ENCODE data around the gene MEI1.

Gene MEI1

DNA sequence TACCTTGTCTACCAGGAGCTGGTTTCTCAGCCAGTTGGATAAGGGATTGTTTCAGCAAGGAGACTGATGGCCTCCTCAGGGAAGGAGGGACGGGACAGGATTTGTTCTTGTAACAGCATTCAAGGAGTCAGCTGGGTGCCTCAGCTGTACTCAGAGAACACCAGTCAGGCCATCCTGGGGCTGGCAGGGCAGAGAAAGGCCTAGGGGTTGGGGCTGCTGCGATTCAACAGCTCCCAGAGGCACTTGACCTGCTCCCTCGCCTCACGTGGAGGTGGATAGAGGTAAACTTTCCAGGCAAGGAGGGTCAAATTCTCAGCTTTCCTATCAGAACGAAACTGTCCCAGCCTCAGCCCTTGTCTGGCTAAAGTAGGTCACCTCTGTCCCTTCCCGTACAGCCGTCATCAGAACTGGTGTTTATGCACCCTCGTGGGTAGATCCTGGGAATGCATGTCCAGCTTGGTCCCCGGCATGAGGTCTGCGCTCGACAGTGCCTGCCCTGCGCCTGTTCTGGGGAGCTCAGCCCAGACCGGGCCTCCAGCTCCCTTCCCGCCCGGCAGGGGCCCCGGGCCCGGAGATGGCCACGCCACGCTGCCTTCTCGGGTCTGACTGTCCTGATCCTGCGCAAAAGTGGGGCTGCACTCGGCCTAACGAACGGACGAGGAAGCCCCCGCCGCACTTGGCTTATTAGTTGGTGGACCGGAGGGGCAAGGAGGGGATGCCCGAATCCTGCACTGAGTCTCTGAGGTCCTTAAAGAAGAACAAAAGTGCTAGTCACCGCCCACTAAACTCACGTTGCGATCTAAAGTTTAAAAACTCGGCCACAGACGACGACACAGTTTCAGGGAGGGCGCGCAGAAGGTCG, 100.4 kb downstream of the MEI1 start:
- DNase-seq: no peak

DNA sequence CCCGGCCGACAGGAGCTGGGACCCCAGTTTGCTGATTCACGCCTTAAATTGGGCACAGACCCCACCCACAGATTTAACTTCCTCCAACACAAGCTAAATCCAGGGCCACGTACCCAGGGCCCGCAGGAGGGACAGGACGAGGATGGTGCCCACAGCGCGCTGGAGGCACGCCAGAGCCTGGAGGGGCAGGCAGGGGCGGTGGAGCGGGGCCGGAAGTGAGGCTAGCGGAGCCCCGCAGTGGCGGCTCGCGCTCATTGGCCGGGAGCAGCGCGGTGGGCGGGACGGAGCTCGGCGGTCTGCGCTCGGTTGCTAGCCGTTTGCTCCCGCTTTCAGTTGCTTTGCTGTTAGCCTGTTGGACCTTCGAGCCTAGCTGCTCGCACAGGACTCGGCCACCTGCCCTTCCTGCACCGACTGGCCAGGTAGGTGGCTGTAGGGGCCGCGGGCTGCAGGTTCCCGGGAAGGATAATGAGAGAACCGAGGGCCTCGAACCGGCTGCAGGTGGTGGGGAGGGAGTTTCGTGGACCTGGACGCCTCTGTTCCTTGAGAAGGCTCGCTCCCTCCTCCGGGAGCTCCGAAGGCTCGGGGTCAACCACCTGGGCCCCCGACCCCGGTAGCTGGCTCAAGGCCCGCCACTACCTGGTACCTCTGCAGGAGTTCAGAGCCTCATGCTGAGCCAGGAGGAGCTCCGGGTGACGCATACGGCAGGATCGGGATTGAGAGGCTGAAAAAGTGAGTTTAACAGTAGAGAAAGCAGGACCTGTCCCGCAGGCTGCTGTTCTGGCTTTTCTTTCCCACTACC, 101.2 kb downstream of the MEI1 start, which contains the start of gene CCDC134:
Gene CCDC134 (plus strand): TSS at position 332 of the 799 bp plus-strand sequence. CDS start 8,212 bp downstream, outside the sequence.
- peak; percentile 23 for DNase-seq

DNA sequence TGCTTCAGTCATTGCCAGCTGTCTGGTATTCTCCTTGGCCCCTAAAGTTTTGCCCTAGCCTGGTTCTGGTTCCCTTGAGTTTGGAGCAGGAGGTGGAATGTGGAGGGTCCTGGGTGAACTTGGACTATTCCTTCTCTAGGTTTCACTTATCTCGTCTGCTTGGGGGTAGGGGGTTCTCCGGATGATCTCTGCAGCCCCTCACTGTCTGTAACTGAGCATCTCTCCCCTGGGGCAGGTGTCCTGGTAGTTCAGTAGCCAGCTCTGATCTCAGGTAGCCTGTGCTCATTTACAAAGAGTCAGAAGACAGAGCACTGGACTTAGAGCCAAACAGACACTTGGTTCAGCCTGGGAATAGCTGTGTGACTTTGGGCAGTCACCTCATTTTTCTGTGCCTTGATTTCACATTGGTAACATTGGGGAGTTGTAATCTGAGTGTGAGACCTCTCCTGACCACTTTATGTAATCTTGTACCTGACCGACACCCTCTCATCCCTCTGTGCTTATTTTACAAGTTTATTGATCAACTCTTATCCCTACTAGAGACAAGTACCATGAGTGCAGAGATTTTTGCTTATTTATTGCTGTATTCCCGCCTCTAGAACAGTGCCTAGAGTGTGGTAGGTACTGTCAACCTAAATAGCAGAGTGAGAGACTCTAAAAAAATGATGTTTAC, 102.0 kb downstream of the MEI1 start:
- DNase-seq: no peak

DNA sequence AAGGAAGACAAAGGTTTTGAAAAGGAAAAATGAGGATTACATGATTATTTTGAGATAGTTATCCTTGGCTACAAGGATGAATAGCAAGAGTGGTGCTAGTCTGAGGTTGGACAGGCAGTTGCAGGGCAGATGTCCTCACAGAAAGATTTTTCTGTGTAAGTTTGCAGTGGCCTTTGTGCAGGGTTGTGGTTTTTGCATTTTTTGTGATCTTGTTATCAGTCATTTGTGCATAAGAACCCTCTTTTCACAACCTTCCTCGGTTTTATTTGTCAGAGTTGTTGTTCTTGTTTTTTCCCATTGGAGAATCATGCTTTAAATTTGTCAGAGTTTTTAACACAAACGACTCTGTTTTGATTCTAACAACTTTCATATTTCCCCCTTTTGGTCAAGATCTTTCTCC, 102.6 kb downstream of the MEI1 start:
- no peak for DNase-seq

DNA sequence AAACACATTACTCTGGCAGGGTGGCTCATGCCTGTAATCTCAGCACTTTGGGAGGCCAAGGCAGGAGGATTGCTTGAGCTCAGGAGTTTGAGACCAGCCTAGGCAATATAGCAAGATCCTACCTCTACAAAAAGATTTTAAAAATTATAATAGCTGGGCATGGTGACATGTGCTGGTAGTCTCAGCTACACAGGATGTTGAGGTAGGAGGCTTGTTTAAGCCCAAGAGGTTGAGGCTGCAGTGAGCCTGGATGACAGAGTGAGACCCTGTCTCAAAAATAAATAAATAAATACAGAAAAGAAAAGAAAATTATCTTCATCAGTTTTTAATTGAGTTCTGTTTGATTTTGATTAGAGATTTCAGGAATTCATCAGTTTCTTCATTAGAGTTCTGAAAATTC, 106.3 kb downstream of the MEI1 start:
- no peak for DNase-seq

DNA sequence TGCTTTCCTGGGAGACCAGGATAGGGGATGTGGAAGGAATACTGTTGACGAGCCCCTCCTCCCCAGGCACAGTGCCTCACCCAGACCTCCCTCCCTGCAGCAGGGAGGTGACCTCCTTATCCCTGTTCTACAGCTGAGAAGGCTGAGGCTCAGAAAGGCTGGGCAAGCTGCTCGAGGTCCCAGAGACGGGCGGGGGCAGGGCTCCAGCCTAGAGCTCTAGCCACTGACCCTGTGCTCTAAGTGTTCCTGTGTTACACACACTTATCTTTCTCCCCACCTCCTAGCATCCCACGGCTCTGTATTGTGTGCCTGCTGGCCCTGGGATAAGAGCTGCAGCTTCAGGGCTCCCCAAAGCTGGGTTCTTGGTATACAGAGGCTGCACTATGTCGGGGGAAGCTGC, 109.1 kb downstream of the MEI1 start:
- no peak for DNase-seq

DNA sequence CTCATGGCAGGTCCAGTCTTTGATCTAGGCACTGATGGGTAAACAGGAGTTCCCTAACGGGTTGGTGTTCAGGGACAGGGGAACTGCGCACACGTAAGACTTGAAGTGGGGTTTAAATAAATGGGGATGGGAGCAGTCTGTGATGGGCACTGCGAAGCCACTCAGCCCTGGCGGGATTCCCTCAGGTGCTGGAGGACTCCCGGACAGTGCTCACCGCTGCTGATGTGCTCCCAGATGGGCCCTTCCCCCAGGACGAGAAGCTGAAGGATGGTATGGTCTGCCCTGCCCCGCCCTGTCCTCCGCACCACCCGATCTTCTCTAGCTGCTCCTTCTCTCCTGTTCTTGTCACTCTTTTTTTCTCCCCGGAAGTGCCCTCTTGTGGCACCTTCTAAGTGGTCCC, 110.7 kb downstream of the MEI1 start:
- DNase-seq: no peak

DNA sequence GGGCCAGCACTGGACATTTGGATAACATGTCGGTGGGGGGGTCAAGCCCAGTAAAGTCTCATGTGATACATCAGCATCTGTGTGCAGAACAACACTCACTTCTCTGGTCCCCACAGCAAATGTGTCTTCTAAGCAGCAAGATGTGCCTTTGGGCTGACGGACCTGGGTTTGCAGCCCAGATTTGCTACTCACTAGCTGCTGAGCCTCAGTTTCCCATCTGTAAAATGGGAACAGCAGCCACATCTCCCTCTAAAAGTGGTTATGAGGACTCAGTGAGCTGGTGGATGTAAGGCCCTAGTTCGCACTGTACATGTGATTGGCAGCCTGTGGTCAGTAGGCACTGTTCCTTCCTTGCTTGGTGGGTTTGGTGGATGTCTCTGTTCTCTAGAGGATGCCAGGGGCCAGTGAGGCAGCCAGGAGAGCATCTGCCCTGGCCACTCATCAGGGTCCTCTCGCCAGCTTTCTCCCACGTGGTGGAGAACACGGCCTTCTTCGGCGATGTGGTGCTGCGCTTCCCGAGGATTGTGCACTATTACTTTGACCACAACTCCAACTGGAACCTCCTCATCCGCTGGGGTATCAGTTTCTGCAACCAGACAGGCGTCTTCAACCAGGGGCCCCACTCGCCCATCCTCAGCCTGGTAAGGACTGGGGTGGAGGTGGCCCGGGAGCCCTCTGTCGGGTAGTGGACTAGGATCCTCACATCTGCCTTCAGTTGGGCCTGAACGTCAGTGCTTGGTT, 113.7 kb downstream of the MEI1 start:
- no peak for DNase-seq

DNA sequence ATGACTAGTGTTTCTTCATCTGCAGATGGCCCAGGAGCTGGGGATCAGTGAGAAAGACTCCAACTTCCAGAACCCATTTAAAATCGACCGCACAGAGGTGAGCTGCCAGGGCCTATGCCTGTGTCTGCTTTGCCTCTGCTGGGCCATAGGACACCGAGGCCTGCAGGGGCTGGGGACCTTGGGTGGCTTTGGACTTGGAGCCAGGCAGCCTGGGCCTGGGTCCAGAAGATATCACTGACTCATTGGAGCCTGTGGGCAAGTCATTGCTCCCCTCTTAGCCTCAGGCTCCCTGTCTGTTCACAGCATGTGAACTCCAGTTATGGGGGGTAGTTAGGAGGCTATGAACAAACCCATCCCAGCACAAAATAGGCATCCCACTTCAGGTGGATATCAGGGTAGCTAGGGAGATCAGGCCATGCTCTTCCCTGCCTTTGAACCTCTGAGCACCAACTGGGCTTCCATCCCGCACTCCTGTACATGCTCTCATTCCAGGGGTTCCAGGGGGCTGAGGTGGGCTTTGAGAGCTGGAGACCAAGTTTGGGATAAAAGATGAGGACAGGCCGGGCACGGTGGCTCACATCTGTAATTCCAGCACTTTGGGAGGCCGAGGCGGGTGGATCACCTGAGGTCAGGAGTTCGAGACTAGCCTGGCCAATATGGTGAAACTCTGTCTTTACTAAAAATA, 114.6 kb downstream of the MEI1 start:
- DNase-seq: no peak

DNA sequence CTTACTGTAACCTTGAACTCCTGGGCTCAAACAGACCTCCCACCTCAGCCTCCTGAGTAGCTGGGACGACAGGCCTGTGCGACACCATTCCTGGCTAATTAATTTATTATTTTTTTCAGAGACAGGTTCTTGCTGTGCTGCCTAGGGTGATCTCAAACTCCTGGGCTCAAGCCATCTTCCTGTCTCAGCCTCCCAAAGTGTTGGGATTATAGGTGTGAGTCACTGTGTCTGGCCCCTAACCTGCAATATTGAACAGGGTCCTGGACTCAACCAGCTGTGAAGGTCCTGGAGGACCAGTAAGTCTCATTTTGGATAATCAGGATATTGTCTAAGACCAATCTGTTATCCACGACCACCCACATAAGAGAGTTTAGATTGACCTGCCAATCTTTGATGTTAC, 116.4 kb downstream of the MEI1 start:
- DNase-seq: no peak

DNA sequence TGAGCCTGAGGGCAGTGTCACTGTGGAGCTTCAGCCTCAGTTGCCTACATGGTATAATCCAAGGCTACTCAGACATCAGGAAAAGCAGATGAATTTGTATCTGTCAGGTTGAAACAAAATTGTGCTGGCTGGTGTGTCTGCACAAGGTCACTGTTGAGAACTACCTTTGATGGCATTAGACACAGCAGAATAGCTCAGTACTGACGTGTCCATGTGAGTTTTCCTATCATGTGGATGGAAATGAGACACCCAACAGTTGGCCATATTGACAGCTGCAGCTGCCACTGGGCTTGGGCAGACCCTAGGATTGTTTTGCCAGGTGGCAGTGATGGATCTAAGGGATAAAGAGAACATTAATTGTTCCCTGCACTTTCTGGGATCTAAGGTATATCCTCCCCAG, 116.9 kb downstream of the MEI1 start:
- no peak for DNase-seq

DNA sequence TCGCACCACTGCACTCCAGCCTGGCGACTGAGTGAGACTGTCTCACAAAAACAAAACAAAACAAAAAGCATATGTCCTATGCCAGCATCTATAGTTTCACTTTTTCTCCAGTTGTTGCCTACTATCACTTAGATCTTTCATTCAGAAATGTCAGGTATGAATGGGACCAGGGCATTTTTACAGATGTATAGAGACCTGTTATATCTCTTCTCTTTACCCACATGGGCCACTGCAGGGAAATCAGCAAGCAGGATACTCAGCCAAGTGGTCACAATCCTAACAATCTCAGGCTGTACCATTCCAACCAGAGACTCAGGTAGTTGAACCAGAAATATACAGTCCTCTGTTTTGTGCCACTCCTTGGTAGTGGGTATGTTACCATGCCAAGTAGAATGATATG, 117.6 kb downstream of the MEI1 start:
- no peak for DNase-seq

DNA sequence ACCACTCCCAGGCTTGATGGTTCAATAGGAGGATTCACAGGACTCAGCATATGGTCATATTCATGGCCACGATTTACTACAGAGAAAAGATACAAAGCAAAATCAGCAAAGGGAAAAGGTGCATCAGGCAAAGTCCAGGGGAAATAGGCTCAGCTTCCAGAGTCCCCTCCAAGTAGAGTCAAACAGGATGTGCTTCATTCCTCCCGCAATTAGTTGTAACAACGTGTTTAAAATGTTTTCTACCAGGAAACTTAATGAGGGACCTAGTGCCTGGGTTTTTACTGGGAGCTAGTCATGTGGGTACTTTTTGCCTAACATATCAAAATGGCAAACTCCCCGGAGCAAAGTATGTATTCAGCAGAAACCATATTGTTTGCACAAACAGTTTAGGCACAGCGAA, 118.7 kb downstream of the MEI1 start:
- no peak for DNase-seq

DNA sequence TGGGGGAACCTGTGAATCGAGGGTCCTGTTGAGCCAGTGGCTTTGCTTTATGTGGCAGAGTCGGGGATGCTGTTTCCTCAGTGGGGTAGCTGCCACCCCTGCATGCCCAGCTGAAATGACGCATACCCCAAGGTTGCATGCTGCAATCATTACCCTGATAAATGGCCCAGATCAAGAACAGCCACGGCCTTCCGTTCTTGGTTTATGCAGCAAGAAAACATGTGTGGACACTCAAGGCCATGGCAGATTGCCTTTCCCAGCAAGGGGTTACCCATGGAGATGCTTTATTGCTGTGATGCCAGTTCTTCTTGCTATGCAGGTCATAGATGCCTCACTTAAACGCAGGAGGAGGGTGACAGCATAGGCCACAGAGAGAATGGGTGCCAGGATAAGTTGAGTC, 119.3 kb downstream of the MEI1 start:
- DNase-seq: no peak

DNA sequence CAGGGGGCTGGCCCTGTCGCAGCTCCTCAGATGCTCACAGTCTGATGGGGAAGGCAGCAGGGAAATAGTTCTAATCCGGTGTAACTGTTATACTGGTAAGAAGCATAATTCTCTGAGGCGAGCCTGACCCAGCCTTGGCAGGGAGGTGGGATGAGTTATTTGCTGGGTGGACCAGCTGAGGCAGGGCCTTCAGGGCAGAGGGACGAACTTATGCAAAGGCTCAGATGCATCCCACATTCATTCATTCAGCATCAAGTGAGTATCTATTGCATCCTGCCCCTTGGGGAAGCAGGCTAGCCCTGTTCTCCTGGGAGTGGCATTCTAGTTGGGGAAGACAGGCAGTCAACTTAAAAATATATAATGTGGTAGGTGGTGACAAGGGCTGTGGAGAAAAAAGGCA, 120.0 kb downstream of the MEI1 start:
- DNase-seq: no peak

DNA sequence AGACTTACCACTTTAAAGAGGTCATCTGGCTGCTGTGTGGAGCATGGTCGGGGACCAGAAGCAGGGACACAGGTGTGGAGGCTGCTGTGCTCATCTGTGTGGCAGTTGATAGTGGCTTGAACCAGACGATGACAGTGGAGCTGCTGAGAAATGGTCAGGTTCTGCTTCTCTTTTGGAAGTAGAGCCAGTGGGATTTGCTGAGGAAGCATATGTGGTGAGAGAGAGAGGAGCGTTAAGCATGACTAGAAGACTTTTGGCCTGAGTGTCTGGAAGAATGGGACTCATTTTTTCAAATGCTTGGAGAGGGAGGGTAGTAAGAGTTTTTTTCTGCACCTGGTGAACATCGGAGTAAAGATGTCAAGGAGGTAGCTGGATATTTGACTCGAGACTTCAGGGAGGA, 121.1 kb downstream of the MEI1 start:
- no peak for DNase-seq

DNA sequence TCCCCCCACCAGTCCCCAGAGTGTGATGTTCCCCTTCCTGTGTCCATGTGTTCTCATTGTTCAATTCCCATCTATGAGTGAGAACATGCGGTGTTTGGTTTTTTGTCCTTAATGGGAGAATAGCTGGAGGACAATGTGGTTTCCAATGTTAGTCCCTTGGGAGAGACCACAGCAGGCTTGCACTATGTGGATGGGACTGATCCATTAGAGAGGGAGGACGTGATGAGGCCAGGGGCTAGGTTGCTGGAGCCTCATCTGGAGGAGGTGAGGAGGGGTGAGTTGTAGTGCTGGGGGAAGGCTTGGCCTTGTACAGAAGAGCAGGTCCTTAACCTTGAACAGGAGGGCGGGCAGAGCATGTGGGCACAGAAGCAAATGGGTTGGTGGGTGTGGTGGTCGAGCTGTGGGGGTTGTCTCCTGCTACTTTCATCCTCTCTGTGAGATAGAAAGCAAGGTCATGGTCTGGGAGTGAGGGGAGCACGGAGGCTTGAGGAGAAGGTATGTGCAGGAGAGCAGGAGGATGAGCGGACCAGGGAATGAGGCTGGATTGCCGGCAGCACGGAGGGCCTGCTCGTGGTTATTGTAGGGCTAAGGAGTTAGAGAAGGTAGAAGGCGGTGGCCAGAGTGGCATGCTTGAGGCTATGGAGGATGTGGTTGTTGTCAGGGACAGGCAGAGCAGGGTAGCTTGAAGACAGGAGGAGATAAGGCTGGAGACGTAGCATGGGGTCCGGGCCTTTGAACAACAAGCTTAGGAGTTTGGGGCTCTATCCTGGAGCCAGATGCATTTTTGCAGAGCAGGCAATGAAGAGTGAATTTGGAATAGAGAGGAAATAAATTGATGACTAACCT, 122.4 kb downstream of the MEI1 start:
- DNase-seq: no peak

DNA sequence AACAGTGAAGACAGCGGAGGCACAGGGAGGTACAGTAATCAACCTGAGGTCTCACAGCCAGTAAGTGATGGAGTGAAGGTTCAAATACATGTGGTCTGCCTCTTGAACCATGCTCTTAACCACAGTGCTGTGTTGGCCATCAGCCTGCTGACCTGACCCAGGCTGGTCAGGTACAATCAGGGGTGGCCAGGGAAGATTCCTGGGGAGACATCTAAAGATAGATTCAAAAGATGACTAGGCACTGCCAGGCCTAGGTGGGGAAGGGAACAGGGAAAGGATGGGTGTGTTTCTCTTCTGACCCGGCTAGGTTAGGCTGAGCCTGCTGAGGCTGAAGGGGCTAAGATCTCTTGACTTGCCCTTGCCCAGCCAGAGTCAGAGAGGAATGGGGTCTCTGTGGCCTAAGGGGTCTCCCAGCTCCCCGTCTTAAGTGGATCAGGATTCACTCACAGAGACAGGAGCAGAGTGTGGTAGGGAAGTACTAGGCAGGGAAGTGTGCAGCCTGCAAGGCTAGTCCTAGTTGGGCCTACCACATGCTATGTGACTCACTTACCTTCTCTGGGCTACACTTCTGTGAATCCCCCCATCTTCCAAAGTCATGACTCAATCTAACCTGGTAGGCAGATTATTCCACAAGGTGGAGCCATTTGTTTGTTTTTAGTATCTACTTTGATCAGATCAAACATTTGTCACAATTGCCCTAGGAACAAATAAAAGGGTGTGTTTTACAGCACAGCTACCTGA, 123.2 kb downstream of the MEI1 start:
- no peak for DNase-seq

DNA sequence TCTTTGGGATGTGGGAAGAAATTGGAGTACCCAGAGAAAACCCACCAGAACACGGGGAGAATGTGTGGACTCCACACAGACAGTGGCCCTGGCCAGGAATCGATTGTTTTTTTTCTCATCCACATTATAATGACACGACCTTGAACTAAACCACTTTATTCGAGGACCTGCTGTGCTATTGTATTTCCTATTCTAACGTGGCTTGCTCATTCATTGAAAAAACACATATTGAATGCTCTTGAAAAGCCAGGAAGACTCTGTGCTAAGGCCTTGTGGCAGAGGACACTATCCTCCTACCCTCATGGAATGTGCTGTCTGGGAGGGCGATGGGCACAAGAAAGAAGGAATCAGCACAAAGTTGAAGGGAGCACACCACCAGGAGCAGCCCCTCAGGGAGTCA, 124.5 kb downstream of the MEI1 start:
- no peak for DNase-seq

DNA sequence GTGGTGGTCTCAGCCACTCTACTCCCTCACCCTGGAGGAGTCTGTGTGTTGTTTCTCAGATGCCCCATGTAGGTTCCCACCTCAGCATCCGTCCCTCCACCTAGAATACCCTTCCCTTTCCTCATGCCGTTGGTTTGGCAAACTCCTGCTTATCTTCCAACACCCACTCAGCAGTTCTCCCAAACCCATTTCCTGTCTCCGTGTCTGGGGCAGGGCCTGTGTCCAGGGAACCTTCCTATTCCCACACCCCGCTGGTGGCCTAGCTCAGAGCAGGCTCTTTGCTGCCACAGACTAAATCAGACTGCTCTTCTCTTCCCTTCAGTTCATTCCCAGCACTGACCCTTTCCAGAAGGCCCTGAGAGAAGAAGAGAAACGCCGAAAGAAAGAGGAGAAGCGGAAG, 126.1 kb downstream of the MEI1 start:
- DNase-seq: no peak

DNA sequence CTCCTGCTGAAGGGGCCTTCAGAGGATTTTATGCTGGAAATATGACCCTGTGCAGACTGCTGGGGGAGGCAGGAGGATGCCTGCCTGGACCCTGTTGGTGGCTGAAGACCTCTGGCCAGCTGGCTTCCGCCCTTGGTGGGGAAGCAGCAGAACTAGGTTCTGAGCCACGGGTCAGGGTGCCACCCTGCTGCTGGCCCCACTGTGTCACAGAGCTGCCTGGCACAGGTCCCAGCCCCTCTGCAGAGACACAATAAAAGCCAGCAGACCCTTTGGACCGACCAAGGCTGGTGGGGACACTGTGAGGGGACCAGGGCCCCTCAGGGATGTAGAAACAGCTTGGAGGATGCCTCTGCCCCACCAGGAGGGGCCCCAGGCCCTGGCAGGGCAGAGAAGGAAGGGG, 126.7 kb downstream of the MEI1 start:
- no peak for DNase-seq
